NCI-H1092 (cell line): Measurements from ENCODE around the gene LRCOL1.

Experiments used
- DNase-seq: peaks from one replicate; lab custom pipeline; 2025; lab: John Stamatoyannopoulos, UW

LRCOL1 gene

GRCh38 chr12:132619071-132619385, 8.6 kb upstream of the LRCOL1 start:
- no peak for DNase-seq

GRCh38 chr12:132618683-132619043, 8.3 kb upstream of the LRCOL1 start, which contains the start of gene P2RX2:
P2RX2 (plus strand) TSS chr12:132618776; CDS start chr12:132618817, 41 bp downstream.
- no peak for DNase-seq

GRCh38 chr12:132617822-132618682, 7.7 kb upstream of the LRCOL1 start:
- no peak for DNase-seq

- DNase-seq = no peak
Measured at GRCh38 chr12:132617135-132617701, 6.8 kb upstream of the LRCOL1 start.

- no peak for DNase-seq
Measured at GRCh38 chr12:132615579-132616038, 5.2 kb upstream of the LRCOL1 start.

- DNase-seq = peak; percentile 73
Measured at GRCh38 chr12:132614861-132615578, 4.6 kb upstream of the LRCOL1 start.

- no peak for DNase-seq
Measured at GRCh38 chr12:132614029-132614428, 3.6 kb upstream of the LRCOL1 start.

GRCh38 chr12:132611620-132612019, 1.2 kb upstream of the LRCOL1 start:
- no peak for DNase-seq

- DNase-seq = no peak
Measured at GRCh38 chr12:132610866-132611602, 652 bp upstream of the LRCOL1 start.

GRCh38 chr12:132608231-132609171, 1.9 kb downstream of the LRCOL1 start:
- no peak for DNase-seq

- no peak for DNase-seq
Measured at GRCh38 chr12:132606927-132607326, 3.5 kb downstream of the LRCOL1 start.

- DNase-seq = no peak
Measured at GRCh38 chr12:132606466-132606865, 3.9 kb downstream of the LRCOL1 start.

- DNase-seq = no peak
Measured at GRCh38 chr12:132605892-132606291, 4.5 kb downstream of the LRCOL1 start.

GRCh38 chr12:132604668-132605441, 5.5 kb downstream of the LRCOL1 start:
- no peak for DNase-seq

GRCh38 chr12:132604151-132604618, 6.2 kb downstream of the LRCOL1 start:
- no peak for DNase-seq

- DNase-seq = no peak
Measured at GRCh38 chr12:132603240-132604150, 6.9 kb downstream of the LRCOL1 start.

GRCh38 chr12:132602572-132603239, 7.7 kb downstream of the LRCOL1 start:
- DNase-seq = no peak

GRCh38 chr12:132601171-132601883, 9.1 kb downstream of the LRCOL1 start:
- DNase-seq = no peak
